Erythroblast (primary cell): Measurements from ENCODE around the gene FANCD2.
"Not testable (repeated sequence)": the region's sequence is repeated elsewhere in the genome, so short reads cannot be mapped to it uniquely, and the experiment has no call there.

Experiments used
- GATA1 ChIP-seq: IDR thresholded peaks from 2 replicates; pipeline ENCODE4 v1.6.1; 2011; ENCODE audit warnings: low read depth, mild to moderate bottlenecking, control low read depth, low read length, moderate library complexity
- POLR2A ChIP-seq: IDR thresholded peaks from 2 replicates; pipeline ENCODE4 v1.6.1; 2011; ENCODE audit warnings: mild to moderate bottlenecking, low read length

- not testable (repeated sequence) for TF ChIP-seq POLR2A, GATA1
These were observed 26.8 kb downstream of the FANCD2 start for GRCh38 chr3:10053054-10053453.
